Omental fat pad (tissue), 4 donors: ENCODE results near the gene TEX22. TPM values are rescaled to one million over a fixed set of nuclear protein-coding genes. Genes with fewer than 3 reads are reported as not detected.

Experiments used
- ATAC-seq: fragments of 150-250 bp; one replicate; pipeline ENCODE4 v1.9.1; 2016; ENCODE audit warnings: mild to moderate bottlenecking, moderate library complexity; ENCODE audit not compliant: low FRiP score
- DNase-seq: peaks from one replicate; pipeline ENCODE4 v3.0.0-alpha.2; 2019; ENCODE audit warnings: low spot score
- CTCF ChIP-seq, 3 donors: fragments of 450-650 bp; IDR thresholded peaks; one replicate each; pipeline ENCODE4 v1.5.1; 2016 to 2017; ENCODE audit warnings: antibody characterized with exemption in 3 of 3, mild to moderate bottlenecking in 3 of 3, moderate library complexity in 2 of 3
- total RNA-seq, 4 donors: library from RNA; depleted of rRNA; stranded (reverse); fragments of >200 nt; gene quantifications; one replicate each; pipeline ENCODE4 v1.1.0, GENCODE V29; 2016

TEX22 gene
- total RNA-seq, 4 donors from 2014 or later, result 0.24 to 0.47 TPM; not detected in 2

- ATAC-seq, result no peak
- no peak for TF ChIP-seq CTCF (IDR thresholded peaks at IDR 0.05)
- no peak for DNase-seq
Measured at GRCh38 chr14:105447651-105448640, 49.6 kb downstream of the TEX22 start.

- peak in 1 of 3 donors; percentile 70 for TF ChIP-seq CTCF (IDR thresholded peaks at IDR 0.05)
- ATAC-seq, result peak; percentile 74
- peak; percentile 38 for DNase-seq
Measured at GRCh38 chr14:105448706-105449111, 50.4 kb downstream of the TEX22 start.

- no peak for TF ChIP-seq CTCF (IDR thresholded peaks at IDR 0.05)
- no peak for ATAC-seq
- DNase-seq, result no peak
Measured at GRCh38 chr14:105449276-105450122, 51.2 kb downstream of the TEX22 start.

GRCh38 chr14:105450123-105450505 lies 51.8 kb downstream of the TEX22 start:
- DNase-seq (no peak), ATAC-seq (no peak)
- no peak for TF ChIP-seq CTCF (IDR thresholded peaks at IDR 0.05)

GRCh38 chr14:105450864-105451720 lies 52.8 kb downstream of the TEX22 start:
- no peak for DNase-seq
- no peak for ATAC-seq

More at GRCh38 chr14:105450864-105451720, 52.8 kb downstream of the TEX22 start:
- no peak for TF ChIP-seq CTCF (IDR thresholded peaks at IDR 0.05)
